ENCODE data around the gene PGA3. TPM values are rescaled to one million over a fixed set of nuclear protein-coding genes. Genes with fewer than 3 reads are reported as not detected.

PGA3 gene
- total and polyA plus RNA-seq, 2 of the 8 experiments (the other 6 are each of a cell fraction or from before 2014, with no cell fraction given), result not detected

- CTCF ChIA-PET (ENCODE audit: partially characterized antibody), result interaction anchor here (0.8 to 3.0 kb wide), 3 partner anchors 33 to 130 kb away, joined by 3 to 12 read pairs (median 3); no protein-coding TSS in a partner anchor
- TF ChIP-seq JUN (IDR thresholded peaks at IDR 0.05; ENCODE audit: low read depth, low read length), result no peak
Observed at GRCh38 chr11:61256710-61257482, 53.6 kb downstream of the PGA3 start.

More at GRCh38 chr11:61256710-61257482, 53.6 kb downstream of the PGA3 start:
- no peak overlapping the region for H2BK120ac ChIP-seq (replicated peaks; ENCODE audit: low read depth, low read length)
- no peak overlapping the region for H3K4me2 ChIP-seq (ENCODE audit: insufficient read depth in 1 of 2, low read depth in 2 of 2, low read length in 2 of 2)
- no peak overlapping the region for H4K91ac ChIP-seq (replicated peaks; ENCODE audit: insufficient read length, low read length)
- FAIRE-seq (no peak), DNase-seq (ENCODE audit: low read depth in 1 of 2, low spot score in 2 of 2) (no peak)
- H3K27me3 ChIP-seq (replicated peaks in 1 of 4; ENCODE audit: control insufficient read depth in 3 of 4, extremely low read depth in 1 of 4, insufficient read depth in 3 of 4, low read length in 3 of 4), result no peaks in the 10 kb centered on the region
- H4K5ac ChIP-seq (ENCODE audit: insufficient read length, low read depth, low read length), result no peak overlapping the region
- no peak overlapping the region for H2AFZ ChIP-seq (ENCODE audit: low read length)
- H3K79me1 ChIP-seq (ENCODE audit: low read depth, low read length), result no peaks in the 10 kb centered on the region
- no peak overlapping the region for H3K27ac ChIP-seq (ENCODE audit: low read depth, low read length)
- POLR2A ChIA-PET (ENCODE audit: partially characterized antibody), result interaction anchor here (0.7 to 1.5 kb wide), 2 partner anchors 10 to 61 kb away, joined by 4 read pairs; no protein-coding TSS in a partner anchor
- H3K18ac ChIP-seq (ENCODE audit: extremely low read depth, low read length), result no peak overlapping the region
- no peaks in the 10 kb centered on the region for H3K9me3 ChIP-seq (ENCODE audit: insufficient read depth in 2 of 2, low read depth in 1 of 2, low read length in 1 of 2)
- H2BK15ac ChIP-seq (ENCODE audit: low read length), result no peak overlapping the region
- peak overlapping the region; percentile 4; the same call in 1 of the 2 replicates for H4K8ac ChIP-seq (ENCODE audit: extremely low read depth, insufficient read depth, low read length)
- no peaks in the 10 kb centered on the region; a peak in 1 of 8 replicates for H3K36me3 ChIP-seq (ENCODE audit: control insufficient read depth in 2 of 4, insufficient read depth in 4 of 4, low read length in 3 of 4)
- H4K20me1 ChIP-seq (replicated peaks in 1 of 2; ENCODE audit: control insufficient read depth in 1 of 2, insufficient read depth in 2 of 2, low read length in 2 of 2), result no peaks in the 10 kb centered on the region
- H3K23ac ChIP-seq (ENCODE audit: insufficient read length), result no peak overlapping the region
- no peak overlapping the region for H2BK12ac ChIP-seq (ENCODE audit: low read depth, low read length)
- 92% methylated on average over 16 of the region's 18 CpGs; no CpG with 5 or more reads in 1 of the 2 experiments for WGBS, 2 experiments (ENCODE audit: extremely low coverage in 1 of 2, insufficient coverage in 1 of 2, insufficient read length in 1 of 2, insufficient replicate concordance in 2 of 2, low coverage in 1 of 2, low lambda C conversion rate in 2 of 2, missing lambda C conversion rate in 1 of 2)
- H3K14ac ChIP-seq (ENCODE audit: insufficient read length), result no peak overlapping the region
- no peaks in the 10 kb centered on the region for H3K79me2 ChIP-seq (ENCODE audit: control insufficient read depth in 1 of 2, insufficient read depth in 2 of 2, low read length in 2 of 2)
- H3K4ac ChIP-seq (replicated peaks; ENCODE audit: insufficient read length, low read depth, low read length), result no peak overlapping the region
- no peaks in the 10 kb centered on the region; a peak in 1 of 7 replicates for H3K4me1 ChIP-seq (replicated peaks in 1 of 4; ENCODE audit: control insufficient read depth in 3 of 4, insufficient read depth in 4 of 4, low read length in 3 of 4)
- no peak overlapping the region for H3K9ac ChIP-seq (replicated peaks in 1 of 4; ENCODE audit: extremely low read depth in 1 of 4, low read depth in 3 of 4, low read length in 3 of 4)
- no peaks in the 10 kb centered on the region for H3K23me2 ChIP-seq (ENCODE audit: low read depth, low read length)
- no peak overlapping the region for H2AK5ac ChIP-seq (ENCODE audit: low read depth, low read length)
- H2BK5ac ChIP-seq (ENCODE audit: low read depth, low read length), result no peak overlapping the region
- H3K4me3 ChIP-seq (ENCODE audit: extremely low read depth in 1 of 4, insufficient read depth in 2 of 4, low read depth in 3 of 4, low read length in 4 of 4), result no peak overlapping the region
- no peak overlapping the region for H3K56ac ChIP-seq (replicated peaks; ENCODE audit: insufficient read length, low read depth, low read length)
- no peak overlapping the region for H2BK20ac ChIP-seq (ENCODE audit: low read length)

All from H1 (cell line).